Fibroblast of lung (primary cell): Measurements from ENCODE around the gene NPIPB4.
"Not testable (repeated sequence)": the region's sequence is repeated elsewhere in the genome, so short reads cannot be mapped to it uniquely, and the experiment has no call there.

Experiments used
- CTCF ChIP-seq, 2 donors: IDR thresholded peaks in 1 of 2; conservative IDR thresholded peaks in 1 of 2; 1 replicate in 1 of 2; 2 replicates in 1 of 2; pipeline ENCODE4 v1.5.1; 2011 to 2012; ENCODE audit warnings: low read length in 2 of 2, control low read depth in 1 of 2, inconsistent platforms in 1 of 2, low read depth in 1 of 2, mild to moderate bottlenecking in 1 of 2
- EZH2 ChIP-seq: IDR thresholded peaks from 2 replicates; pipeline ENCODE4 v1.5.1; 2012; ENCODE audit warnings: low read length, control low read depth, mild to moderate bottlenecking; ENCODE audit errors: missing control alignments

GRCh38 chr16:21881988-21882387 lies 24.4 kb upstream of the NPIPB4 start:
- TF ChIP-seq CTCF (conservative IDR thresholded peaks at IDR 0.05 in 1 of 2, IDR thresholded peaks at IDR 0.05 in 1 of 2; ENCODE audit: low read depth in 1 of 2, low read length in 2 of 2); EZH2: not testable (repeated sequence)
